H1 (cell line): Measurements from ENCODE around the gene LCN10.

Source experiments
- ATF3 ChIP-seq: IDR thresholded peaks from 2 replicates; pipeline ENCODE4 v1.6.1; 2011; ENCODE audit warnings: low read depth, mild to moderate bottlenecking, low read length; ENCODE audit not compliant: insufficient read depth
- CHD1 ChIP-seq: IDR thresholded peaks from 2 replicates; pipeline ENCODE4 v1.6.1; 2012; ENCODE audit warnings: low read depth, low read length, improper control_type of control experiment
- CTCF ChIP-seq, 3 experiments: IDR thresholded peaks; 1 replicate in 2 of 3; 2 replicates in 1 of 3; pipeline versions ENCODE4 v1.5.1 to v1.6.1; 2011; ENCODE audit warnings: low read length in 3 of 3, mild to moderate bottlenecking in 3 of 3, inconsistent platforms in 2 of 3, low read depth in 1 of 3, moderate library complexity in 1 of 3; ENCODE audit not compliant: insufficient read depth in 1 of 3; ENCODE audit errors: control extremely low read depth in 1 of 3
- E2F6 ChIP-seq: IDR thresholded peaks from 2 replicates; pipeline ENCODE4 v1.6.1; 2012; ENCODE audit warnings: inconsistent platforms
- EP300 ChIP-seq, 2 experiments: IDR thresholded peaks; 1 replicate in 1 of 2; 2 replicates in 1 of 2; pipeline ENCODE4 v1.6.1; 2011 to 2012; ENCODE audit warnings: low read depth in 2 of 2, low read length in 2 of 2, mild to moderate bottlenecking in 2 of 2, borderline replicate concordance in 1 of 2, inconsistent platforms in 1 of 2, moderate library complexity in 1 of 2
- MAFK ChIP-seq: IDR thresholded peaks from 2 replicates; pipeline ENCODE4 v1.6.1; 2012; ENCODE audit warnings: low read depth, mild to moderate bottlenecking, improper control_type of control experiment, low read length
- MAX ChIP-seq: IDR thresholded peaks from 2 replicates; pipeline ENCODE4 v1.6.1; 2012; ENCODE audit warnings: inconsistent platforms
- NRF1 ChIP-seq: IDR thresholded peaks from 2 replicates; pipeline ENCODE4 v1.6.1; 2011; ENCODE audit warnings: mild to moderate bottlenecking, low read depth, low read length, improper control_type of control experiment
- POLR2A ChIP-seq, 2 experiments: IDR thresholded peaks; 1 replicate in 1 of 2; 2 replicates in 1 of 2; pipeline ENCODE4 v1.6.1; 2011; ENCODE audit warnings: low read depth in 2 of 2, low read length in 2 of 2, mild to moderate bottlenecking in 2 of 2; ENCODE audit errors: control extremely low read depth in 1 of 2
- POLR2AphosphoS5 ChIP-seq: IDR thresholded peaks from 2 replicates; pipeline ENCODE4 v1.6.1; 2011; ENCODE audit warnings: low read depth, low read length
- USF2 ChIP-seq: IDR thresholded peaks from 2 replicates; pipeline ENCODE4 v1.6.1; 2011; ENCODE audit warnings: low read length, improper control_type of control experiment

- TF ChIP-seq NRF1 (no peak), POLR2AphosphoS5 (no peak), CHD1 (no peak), E2F6 (no peak), CTCF (IDR thresholded peaks at IDR 0.05; ENCODE audit: control extremely low read depth in 1 of 3, insufficient read depth in 1 of 3, low read depth in 1 of 3, low read length in 3 of 3) (no peak), ATF3 (no peak), POLR2A (IDR thresholded peaks at IDR 0.05; ENCODE audit: control extremely low read depth in 1 of 2, low read depth in 2 of 2, low read length in 2 of 2) (no peak), USF2 (no peak), MAX (no peak), EP300 (IDR thresholded peaks at IDR 0.05; ENCODE audit: borderline replicate concordance in 1 of 2, low read depth in 2 of 2, low read length in 2 of 2) (no peak), MAFK (no peak)
These were observed 1.5 kb downstream of the LCN10 start for GRCh38 chr9:136740971-136741882.
